ENCODE results near the gene PPP1R14C. TPM values are rescaled to one million over a fixed set of nuclear protein-coding genes. Genes with fewer than 3 reads are reported as not detected.

Gene PPP1R14C
- total RNA-seq, 1 donor, result 3.6 TPM

DNA sequence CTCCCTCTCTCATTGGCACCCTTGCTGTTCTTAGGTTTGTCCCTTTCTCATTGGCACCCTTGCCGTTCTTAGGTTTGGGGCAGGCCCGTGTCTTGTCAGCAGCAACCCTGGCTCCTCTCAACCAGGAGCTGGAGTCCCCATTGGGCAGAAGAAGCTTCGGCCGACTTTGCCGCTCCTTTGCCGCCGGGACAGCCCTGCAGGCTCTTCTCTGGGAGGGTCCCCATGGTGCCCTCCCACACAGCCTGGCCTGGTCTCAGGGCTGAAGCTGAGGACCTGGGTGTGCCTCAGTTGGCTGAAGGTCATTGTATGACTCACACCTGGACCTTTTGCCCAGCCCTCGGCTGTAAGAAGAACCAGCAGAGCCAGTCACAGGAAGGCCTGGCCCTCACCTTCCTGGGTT, 59.6 kb downstream of the PPP1R14C start:
- Histone ChIP-seq H3K27me3 (ENCODE audit: insufficient read depth, low read length) (no peaks in the 10 kb centered on the region), H3K79me2 (ENCODE audit: insufficient read depth, low read length) (no peaks in the 10 kb centered on the region), H3K27ac (ENCODE audit: low read depth, low read length) (no peak overlapping the region), H3K36me3 (ENCODE audit: insufficient read depth, low read length) (no peaks in the 10 kb centered on the region), H4K20me1 (ENCODE audit: insufficient read depth, low read length) (no peaks in the 10 kb centered on the region), H3K4me3 (ENCODE audit: insufficient read depth, low read length) (no peak overlapping the region), H3K4me1 (ENCODE audit: insufficient read depth, low read length) (no peaks in the 10 kb centered on the region), H2AFZ (ENCODE audit: low read length) (no peak overlapping the region), H3K4me2 (ENCODE audit: insufficient read depth, low read length) (no peak overlapping the region), H3K9me3 (ENCODE audit: low read depth, low read length) (no peaks in the 10 kb centered on the region)
- TF ChIP-seq, protein P1, sequence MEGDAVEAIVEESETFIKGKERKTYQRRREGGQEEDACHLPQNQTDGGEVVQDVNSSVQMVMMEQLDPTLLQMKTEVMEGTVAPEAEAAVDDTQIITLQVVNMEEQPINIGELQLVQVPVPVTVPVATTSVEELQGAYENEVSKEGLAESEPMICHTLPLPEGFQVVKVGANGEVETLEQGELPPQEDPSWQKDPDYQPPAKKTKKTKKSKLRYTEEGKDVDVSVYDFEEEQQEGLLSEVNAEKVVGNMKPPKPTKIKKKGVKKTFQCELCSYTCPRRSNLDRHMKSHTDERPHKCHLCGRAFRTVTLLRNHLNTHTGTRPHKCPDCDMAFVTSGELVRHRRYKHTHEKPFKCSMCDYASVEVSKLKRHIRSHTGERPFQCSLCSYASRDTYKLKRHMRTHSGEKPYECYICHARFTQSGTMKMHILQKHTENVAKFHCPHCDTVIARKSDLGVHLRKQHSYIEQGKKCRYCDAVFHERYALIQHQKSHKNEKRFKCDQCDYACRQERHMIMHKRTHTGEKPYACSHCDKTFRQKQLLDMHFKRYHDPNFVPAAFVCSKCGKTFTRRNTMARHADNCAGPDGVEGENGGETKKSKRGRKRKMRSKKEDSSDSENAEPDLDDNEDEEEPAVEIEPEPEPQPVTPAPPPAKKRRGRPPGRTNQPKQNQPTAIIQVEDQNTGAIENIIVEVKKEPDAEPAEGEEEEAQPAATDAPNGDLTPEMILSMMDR (IDR thresholded peaks at IDR 0.05; ENCODE audit: extremely low read depth, low read depth, low read length), result no peak
- peak; percentile 66 for DNase-seq (ENCODE audit: insufficient read length, low spot score, missing footprints)

- H3K4me2 ChIP-seq (ENCODE audit: insufficient read depth, low read length), result no peak overlapping the region
- no peak overlapping the region for H3K4me3 ChIP-seq (ENCODE audit: insufficient read depth, low read length)
- no peaks in the 10 kb centered on the region for H3K36me3 ChIP-seq (ENCODE audit: insufficient read depth, low read length)
- H3K9me3 ChIP-seq (ENCODE audit: low read depth, low read length), result no peaks in the 10 kb centered on the region
- no peak for DNase-seq (ENCODE audit: insufficient read length, low spot score, missing footprints)
- no peak overlapping the region for H3K27ac ChIP-seq (ENCODE audit: low read depth, low read length)
- H4K20me1 ChIP-seq (ENCODE audit: insufficient read depth, low read length), result no peaks in the 10 kb centered on the region
- H3K4me1 ChIP-seq (ENCODE audit: insufficient read depth, low read length), result peaks cover 4% of the 10 kb centered on the region
- H3K27me3 ChIP-seq (ENCODE audit: insufficient read depth, low read length), result no peaks in the 10 kb centered on the region
- TF ChIP-seq, protein P1 (IDR thresholded peaks at IDR 0.05; ENCODE audit: extremely low read depth, low read depth, low read length), result no peak
- no peak overlapping the region for H2AFZ ChIP-seq (ENCODE audit: low read length)
- H3K79me2 ChIP-seq (ENCODE audit: insufficient read depth, low read length), result no peaks in the 10 kb centered on the region
Measured at GRCh38 chr6:150202934-150203333, 60.1 kb downstream of the PPP1R14C start.

GRCh38 chr6:150203378-150203777, 60.5 kb downstream of the PPP1R14C start:
- DNase-seq (ENCODE audit: insufficient read length, low spot score, missing footprints), result peak; percentile 50
- H4K20me1 ChIP-seq (ENCODE audit: insufficient read depth, low read length), result no peaks in the 10 kb centered on the region
- no peaks in the 10 kb centered on the region for H3K9me3 ChIP-seq (ENCODE audit: low read depth, low read length)
- no peak overlapping the region for H3K4me2 ChIP-seq (ENCODE audit: insufficient read depth, low read length)
- H3K79me2 ChIP-seq (ENCODE audit: insufficient read depth, low read length), result no peaks in the 10 kb centered on the region
- no peaks in the 10 kb centered on the region for H3K36me3 ChIP-seq (ENCODE audit: insufficient read depth, low read length)
- H2AFZ ChIP-seq (ENCODE audit: low read length), result no peak overlapping the region
- H3K27me3 ChIP-seq (ENCODE audit: insufficient read depth, low read length), result no peaks in the 10 kb centered on the region
- peaks cover 8% of the 10 kb centered on the region for H3K4me1 ChIP-seq (ENCODE audit: insufficient read depth, low read length)
- H3K4me3 ChIP-seq (ENCODE audit: insufficient read depth, low read length), result no peak overlapping the region
- TF ChIP-seq, protein P1 (IDR thresholded peaks at IDR 0.05; ENCODE audit: extremely low read depth, low read depth, low read length), result no peak
- H3K27ac ChIP-seq (ENCODE audit: low read depth, low read length), result no peak overlapping the region

GRCh38 chr6:150203871-150204545, 61.2 kb downstream of the PPP1R14C start:
- H3K4me3 ChIP-seq (ENCODE audit: insufficient read depth, low read length), result no peak overlapping the region
- peaks cover 13% of the 10 kb centered on the region for H3K4me1 ChIP-seq (ENCODE audit: insufficient read depth, low read length)
- TF ChIP-seq, protein P1 (IDR thresholded peaks at IDR 0.05; ENCODE audit: extremely low read depth, low read depth, low read length), result no peak
- no peaks in the 10 kb centered on the region for H4K20me1 ChIP-seq (ENCODE audit: insufficient read depth, low read length)
- no peaks in the 10 kb centered on the region for H3K9me3 ChIP-seq (ENCODE audit: low read depth, low read length)
- H3K27ac ChIP-seq (ENCODE audit: low read depth, low read length), result no peak overlapping the region
- H3K36me3 ChIP-seq (ENCODE audit: insufficient read depth, low read length), result no peaks in the 10 kb centered on the region
- H3K4me2 ChIP-seq (ENCODE audit: insufficient read depth, low read length), result peak overlapping the region; percentile 36
- H3K79me2 ChIP-seq (ENCODE audit: insufficient read depth, low read length), result no peaks in the 10 kb centered on the region
- peak; percentile 45 for DNase-seq (ENCODE audit: insufficient read length, low spot score, missing footprints)
- peak overlapping the region; percentile 56 for H2AFZ ChIP-seq (ENCODE audit: low read length)
- no peaks in the 10 kb centered on the region for H3K27me3 ChIP-seq (ENCODE audit: insufficient read depth, low read length)
